Parietal lobe (tissue), 1 donor: ENCODE results near the gene CRYBA1. TPM values are rescaled to one million over a fixed set of nuclear protein-coding genes. Genes with fewer than 3 reads are reported as not detected.

Experiments used
- total RNA-seq: library from RNA; depleted of rRNA; stranded (reverse); fragments of >200 nt; gene quantifications from one replicate; pipeline ENCODE4 v1.2.3, GENCODE V29; 2014

Gene CRYBA1, protein sequence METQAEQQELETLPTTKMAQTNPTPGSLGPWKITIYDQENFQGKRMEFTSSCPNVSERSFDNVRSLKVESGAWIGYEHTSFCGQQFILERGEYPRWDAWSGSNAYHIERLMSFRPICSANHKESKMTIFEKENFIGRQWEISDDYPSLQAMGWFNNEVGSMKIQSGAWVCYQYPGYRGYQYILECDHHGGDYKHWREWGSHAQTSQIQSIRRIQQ
- not detected for total RNA-seq

DNA sequence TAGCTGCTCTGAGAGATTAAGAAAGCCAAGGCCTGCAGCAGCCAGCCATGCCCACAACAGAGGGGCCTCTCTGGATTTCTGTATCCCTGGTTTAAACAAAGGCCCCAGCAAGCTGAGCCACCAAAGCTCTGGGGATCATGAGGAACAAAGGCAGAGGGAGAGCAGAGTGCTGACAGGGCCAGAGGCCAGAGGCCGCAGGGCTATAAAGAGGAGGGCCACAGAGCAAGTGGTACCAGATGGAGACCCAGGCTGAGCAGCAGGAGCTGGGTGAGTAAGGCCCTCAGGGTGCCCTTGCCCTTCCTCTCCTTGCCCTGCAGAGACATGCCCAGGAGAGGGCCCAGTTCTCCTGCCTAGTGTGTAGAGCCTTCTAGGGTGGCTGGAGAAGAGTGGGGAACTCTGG lies at the start of gene CRYBA1:
Gene CRYBA1 (plus strand): TSS at position 232 of the 400 bp plus-strand sequence. CDS start 5 bp downstream, at position 237.

DNA sequence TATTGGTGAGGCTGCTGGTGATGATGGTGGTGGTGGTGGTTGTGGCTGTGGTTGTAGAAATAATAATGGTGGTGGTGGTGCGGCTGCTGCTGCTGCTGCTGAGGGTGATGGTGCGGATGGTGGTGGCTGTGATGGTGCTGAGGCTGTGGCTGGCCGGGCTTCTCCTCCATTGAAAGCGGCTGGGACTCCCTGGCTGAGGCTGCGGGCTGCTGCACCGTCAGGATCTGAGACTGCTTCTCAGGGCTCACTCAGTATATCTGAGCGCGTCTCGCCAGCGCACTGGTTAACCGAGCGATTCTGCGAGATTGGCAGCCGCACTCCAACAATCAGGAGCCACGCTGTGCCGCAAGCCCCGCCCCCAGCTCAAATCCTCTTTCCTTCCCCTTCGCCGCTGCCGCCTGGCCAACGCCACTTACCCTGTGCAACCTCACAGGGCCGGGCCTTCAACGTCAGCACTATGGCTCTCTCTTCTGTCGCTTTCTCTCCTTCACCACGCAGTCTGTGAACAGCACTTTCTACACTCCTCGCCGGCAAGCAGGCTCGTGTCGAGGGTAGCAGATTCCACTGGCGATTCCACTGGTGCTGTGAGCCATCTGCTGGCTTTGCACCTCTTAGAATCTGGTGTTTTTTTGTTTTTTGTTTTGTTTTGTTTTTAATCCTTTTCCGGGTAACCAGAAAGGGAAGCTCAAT lies 47.4 kb downstream of the CRYBA1 start, which contains the start of gene NUFIP2:
Gene NUFIP2 (minus strand): TSS at position 259 of the 690 bp plus-strand sequence. CDS start 89 bp downstream, at position 170.

Other genes with a start within 250 kb of the CRYBA1 start
- 105 TPM for gene SEZ6, start 240.8 kb upstream of the CRYBA1 start, total RNA-seq
- 4.7 TPM for gene PIPOX, start 203.7 kb upstream of the CRYBA1 start, total RNA-seq
- 113 TPM for gene MYO18A, start 66.5 kb upstream of the CRYBA1 start, total RNA-seq
- 53.2 TPM for gene NUFIP2, start 47.3 kb downstream of the CRYBA1 start, total RNA-seq
- gene TAOK1, start 143.5 kb downstream of the CRYBA1 start, total RNA-seq, result 229 TPM